ENCODE measurements around the gene LSM2.
A peak's percentile ranks its signal among the peaks of the same experiment; 100 is the strongest.
"Not testable (repeated sequence)": the region's sequence is repeated elsewhere in the genome, so short reads cannot be mapped to it uniquely, and the experiment has no call there.

The LSM2 gene

DNA sequence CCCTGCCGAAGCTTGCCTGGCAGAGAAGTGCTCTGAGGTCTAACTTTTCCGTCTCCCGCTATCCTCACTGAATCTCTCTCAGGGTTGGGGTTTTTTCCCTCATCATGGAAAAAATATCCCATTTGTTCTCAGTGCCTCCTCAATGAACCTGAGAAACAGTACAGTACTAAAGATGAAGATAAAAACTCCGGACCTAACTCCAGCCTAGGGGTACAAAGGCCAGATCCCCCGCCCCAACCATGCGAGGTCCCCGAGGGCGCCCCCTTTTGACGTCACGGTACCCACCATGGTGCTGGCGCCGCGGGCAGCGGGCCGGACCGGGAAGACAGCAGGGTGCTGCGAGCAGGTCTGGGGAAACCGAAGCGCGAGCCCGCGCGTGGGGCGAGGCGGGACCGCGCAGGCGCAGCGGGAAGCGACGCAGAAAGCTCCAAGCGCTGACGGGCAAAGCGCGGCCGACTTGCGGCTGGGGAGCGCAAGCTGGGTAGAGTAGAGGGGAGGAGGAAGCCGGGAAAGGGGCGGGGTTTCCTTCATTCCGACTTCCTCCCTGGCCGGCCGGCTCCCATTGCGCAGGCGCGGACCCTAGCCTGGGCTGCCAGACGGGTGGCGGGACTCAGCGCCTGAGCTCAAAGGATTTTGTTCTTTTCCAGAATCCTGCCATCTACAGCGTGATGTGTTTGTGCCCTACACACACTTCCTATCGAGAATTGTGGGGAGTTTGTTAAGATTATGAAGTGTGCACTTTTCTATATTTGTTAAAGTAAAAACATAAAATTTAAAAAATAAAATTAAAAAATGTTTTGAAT lies at the start of gene LSM2:
LSM2 (minus strand) TSS at position 497 of the 803 bp plus-strand sequence; CDS start at position 288, 209 bp downstream.
- H3K4me3 ChIP-seq (ENCODE audit: low read length), result peak within 1 kb of the TSS; percentile 68
- TF ChIP-seq, protein P1, sequence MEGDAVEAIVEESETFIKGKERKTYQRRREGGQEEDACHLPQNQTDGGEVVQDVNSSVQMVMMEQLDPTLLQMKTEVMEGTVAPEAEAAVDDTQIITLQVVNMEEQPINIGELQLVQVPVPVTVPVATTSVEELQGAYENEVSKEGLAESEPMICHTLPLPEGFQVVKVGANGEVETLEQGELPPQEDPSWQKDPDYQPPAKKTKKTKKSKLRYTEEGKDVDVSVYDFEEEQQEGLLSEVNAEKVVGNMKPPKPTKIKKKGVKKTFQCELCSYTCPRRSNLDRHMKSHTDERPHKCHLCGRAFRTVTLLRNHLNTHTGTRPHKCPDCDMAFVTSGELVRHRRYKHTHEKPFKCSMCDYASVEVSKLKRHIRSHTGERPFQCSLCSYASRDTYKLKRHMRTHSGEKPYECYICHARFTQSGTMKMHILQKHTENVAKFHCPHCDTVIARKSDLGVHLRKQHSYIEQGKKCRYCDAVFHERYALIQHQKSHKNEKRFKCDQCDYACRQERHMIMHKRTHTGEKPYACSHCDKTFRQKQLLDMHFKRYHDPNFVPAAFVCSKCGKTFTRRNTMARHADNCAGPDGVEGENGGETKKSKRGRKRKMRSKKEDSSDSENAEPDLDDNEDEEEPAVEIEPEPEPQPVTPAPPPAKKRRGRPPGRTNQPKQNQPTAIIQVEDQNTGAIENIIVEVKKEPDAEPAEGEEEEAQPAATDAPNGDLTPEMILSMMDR (conservative IDR thresholded peaks at IDR 0.05; ENCODE audit: low read depth, low read length), result peak; percentile 25
- DNase-seq (ENCODE audit: low read depth), result peak; percentile 84

DNA sequence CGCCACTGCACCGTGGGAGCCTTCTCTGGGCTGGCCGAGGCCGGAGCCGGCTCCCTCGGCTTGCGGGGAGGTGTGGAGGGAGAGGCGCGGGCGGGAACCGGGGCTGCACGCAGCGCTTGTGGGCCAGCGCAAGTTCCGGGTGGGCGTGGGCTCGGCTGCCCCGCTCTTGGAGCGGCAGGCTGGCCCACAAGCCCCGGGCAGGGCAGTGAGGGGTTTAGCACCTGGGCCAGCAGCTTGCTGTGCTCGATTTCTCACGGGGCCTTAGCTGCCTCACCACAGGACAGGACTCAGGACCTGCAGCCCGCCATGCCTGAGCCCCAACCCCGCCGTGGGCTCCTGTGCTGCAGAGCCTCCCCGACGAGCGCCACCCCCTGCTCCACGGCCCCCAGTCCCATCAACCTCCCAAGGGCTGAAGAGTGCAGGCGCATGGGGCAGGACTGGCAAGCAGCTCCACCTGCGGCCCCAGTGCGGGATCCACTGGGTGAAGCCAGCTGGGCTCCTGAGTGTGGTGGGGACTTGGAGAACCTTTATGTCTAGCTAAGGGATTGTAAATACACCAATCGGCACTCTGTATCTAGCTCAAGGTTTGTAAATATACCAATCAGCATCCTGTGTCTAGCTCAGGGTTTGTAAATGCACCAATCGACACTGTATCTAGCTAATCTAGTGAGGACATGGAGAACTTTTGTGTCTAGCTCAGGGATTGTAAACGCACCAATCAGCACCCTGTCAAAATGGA lies 45.4 kb upstream of the LSM2 start:
- H3K4me3 ChIP-seq (ENCODE audit: low read length); DNase-seq (ENCODE audit: low read depth): not testable (repeated sequence)

DNA sequence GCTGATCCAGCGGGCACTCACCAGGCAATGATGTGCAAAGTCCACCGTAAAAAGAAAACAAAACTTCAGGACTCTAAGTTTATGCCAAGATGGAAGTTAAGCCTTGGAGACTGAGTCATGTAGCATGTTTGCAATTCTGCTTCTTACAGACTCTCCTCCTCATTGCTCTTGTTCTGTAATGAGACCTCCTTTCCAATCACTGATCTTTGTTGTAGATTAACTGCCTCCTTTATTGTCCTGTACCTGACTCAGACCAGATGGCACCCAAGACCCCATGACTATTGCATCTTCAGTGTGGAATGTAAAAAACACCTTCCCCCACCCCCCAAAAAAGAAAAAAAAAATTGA lies 44.7 kb upstream of the LSM2 start:
- no peak for DNase-seq (ENCODE audit: low read depth)
- H3K4me3 ChIP-seq (ENCODE audit: low read length), result no peak overlapping the region
- TF ChIP-seq, protein P1 (conservative IDR thresholded peaks at IDR 0.05; ENCODE audit: low read depth, low read length), result no peak

- no peak for DNase-seq (ENCODE audit: low read depth)
- TF ChIP-seq, protein P1 (conservative IDR thresholded peaks at IDR 0.05; ENCODE audit: low read depth, low read length), result no peak
- H3K4me3 ChIP-seq (ENCODE audit: low read length), result no peak overlapping the region
Measured at GRCh38 chr6:31850765-31851484, 44.2 kb upstream of the LSM2 start.

- no peak for DNase-seq (ENCODE audit: low read depth)
- no peak overlapping the region for H3K4me3 ChIP-seq (ENCODE audit: low read length)
- TF ChIP-seq, protein P1 (conservative IDR thresholded peaks at IDR 0.05; ENCODE audit: low read depth, low read length), result no peak
Measured at GRCh38 chr6:31847276-31847978, 40.7 kb upstream of the LSM2 start.

DNA sequence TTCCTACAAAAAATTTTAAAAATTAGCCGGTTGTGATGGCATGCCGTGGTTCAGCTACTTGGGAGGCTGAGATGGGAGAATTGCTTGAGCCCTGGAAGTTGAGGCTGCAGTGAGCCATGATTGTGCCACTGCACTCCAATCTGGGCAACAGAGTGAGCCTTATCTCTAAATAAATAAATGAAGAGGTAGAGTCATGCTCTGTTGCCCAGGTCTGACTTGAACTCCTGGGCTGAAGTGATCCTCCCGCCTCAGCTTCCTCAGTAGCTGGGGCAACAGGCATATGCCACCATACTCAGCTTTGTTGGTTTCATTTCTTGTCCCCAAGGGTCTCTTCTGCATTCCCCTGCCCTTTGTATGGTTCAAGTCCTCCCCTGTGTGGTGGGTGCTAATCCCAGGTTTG lies 37.7 kb upstream of the LSM2 start:
- DNase-seq (ENCODE audit: low read depth), result no peak
- TF ChIP-seq, protein P1 (conservative IDR thresholded peaks at IDR 0.05; ENCODE audit: low read depth, low read length), result no peak
- no peak overlapping the region for H3K4me3 ChIP-seq (ENCODE audit: low read length)

DNA sequence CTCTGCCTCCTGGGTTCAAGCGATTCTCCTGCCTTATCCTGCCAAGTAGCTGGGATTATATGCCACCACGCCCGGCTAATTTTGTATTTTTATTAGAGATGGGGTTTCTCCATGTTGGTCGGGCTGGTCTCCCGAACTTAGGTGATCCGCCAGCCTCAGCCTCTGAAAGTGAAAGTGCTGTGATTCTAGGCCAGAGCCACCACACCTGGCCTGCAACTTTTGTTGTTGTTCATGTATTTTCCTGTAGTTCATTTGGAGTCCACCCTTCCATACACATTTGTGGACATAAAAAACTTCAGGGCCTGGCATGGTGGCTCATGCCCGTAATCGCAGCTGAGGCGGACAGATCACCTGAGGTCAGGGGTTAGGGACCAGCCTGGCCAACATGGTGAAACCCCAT lies 35.3 kb upstream of the LSM2 start:
- no peak overlapping the region for H3K4me3 ChIP-seq (ENCODE audit: low read length)
- TF ChIP-seq, protein P1 (conservative IDR thresholded peaks at IDR 0.05; ENCODE audit: low read depth, low read length), result no peak
- DNase-seq (ENCODE audit: low read depth), result no peak

DNA sequence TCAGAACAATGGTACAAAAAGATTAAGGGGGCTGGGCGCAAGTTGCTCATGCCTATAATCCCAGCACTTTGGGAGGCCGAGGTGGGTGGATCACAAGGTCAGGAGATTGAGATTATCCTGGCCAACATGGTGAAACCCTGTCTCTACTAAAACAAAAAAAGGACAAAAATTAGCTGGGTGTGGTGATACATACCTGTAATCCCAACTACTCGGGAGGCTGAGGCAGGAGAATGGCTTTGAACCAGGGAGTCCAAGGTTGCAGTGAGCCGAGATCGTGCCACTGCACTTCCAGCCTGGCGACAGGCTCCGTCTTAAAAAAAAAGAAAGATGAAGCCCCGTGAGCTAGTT lies 33.0 kb upstream of the LSM2 start:
- not testable (repeated sequence) for DNase-seq (ENCODE audit: low read depth)

More for the DNA sequence above, 33.0 kb upstream of the LSM2 start:
- not testable (repeated sequence) for H3K4me3 ChIP-seq (ENCODE audit: low read length)

Data from retinal pigment epithelial cell (primary cell).